ENCODE results near the gene HBG1. TPM values are rescaled to one million over a fixed set of nuclear protein-coding genes. Genes with fewer than 3 reads are reported as not detected.

HBG1 gene
- total RNA-seq, 4 donors from 2014 or later: not detected

- H3K27ac ChIP-seq (replicated peaks in 1 of 4): no peak overlapping the region
- intact Hi-C loops (cut with DNase I): no loop called here
- H3K9me3 ChIP-seq: no peaks in the 10 kb centered on the region
- TF ChIP-seq EP300 (IDR thresholded peaks at IDR 0.05): no peak
- TF ChIP-seq POLR2A (IDR thresholded peaks at IDR 0.05; ENCODE audit: low read depth): no peak
- no peak for TF ChIP-seq CTCF (IDR thresholded peaks at IDR 0.05)
- TF ChIP-seq POLR2AphosphoS5 (IDR thresholded peaks at IDR 0.05): no peak
- peaks cover 0 to 7% (median 2%) of the 10 kb centered on the region in 4 donors for H3K4me1 ChIP-seq
- H3K36me3 ChIP-seq: no peaks in the 10 kb centered on the region
- no peak overlapping the region for H3K4me3 ChIP-seq
- WGBS: 71% methylated on average over 1 of the region's 1 CpG
- no peaks in the 10 kb centered on the region for H3K27me3 ChIP-seq
- no peak for DNase-seq (ENCODE audit: extremely low spot score)
Observed at GRCh38 chr11:5277807-5278382, 28.2 kb upstream of the HBG1 start.

- TF ChIP-seq EP300 (IDR thresholded peaks at IDR 0.05) (no peak), CTCF (IDR thresholded peaks at IDR 0.05) (no peak), POLR2AphosphoS5 (IDR thresholded peaks at IDR 0.05) (no peak), POLR2A (IDR thresholded peaks at IDR 0.05; ENCODE audit: low read depth) (no peak)
- Histone ChIP-seq H3K4me3 (no peak overlapping the region), H3K36me3 (no peaks in the 10 kb centered on the region), H3K9me3 (no peaks in the 10 kb centered on the region), H3K4me1 (peaks cover 0 to 7% (median 2%) of the 10 kb centered on the region in 4 donors), H3K27ac (replicated peaks in 1 of 4) (no peak overlapping the region), H3K27me3 (no peaks in the 10 kb centered on the region)
- DNase-seq (ENCODE audit: extremely low spot score): no peak
- WGBS: 93% methylated on average over 2 of the region's 2 CpGs
- intact Hi-C loops (cut with DNase I): no loop called here
Observed at GRCh38 chr11:5276697-5277096, 27.0 kb upstream of the HBG1 start.

GRCh38 chr11:5275369-5276110 is 25.9 kb upstream of the HBG1 start:
- Histone ChIP-seq H3K4me3 (no peak overlapping the region), H3K4me1 (peaks cover 0 to 2% (median under 1%) of the 10 kb centered on the region in 4 donors), H3K27ac (replicated peaks in 1 of 4) (no peak overlapping the region), H3K36me3 (no peaks in the 10 kb centered on the region), H3K9me3 (no peaks in the 10 kb centered on the region), H3K27me3 (no peaks in the 10 kb centered on the region)
- intact Hi-C loops (cut with DNase I): no loop called here
- TF ChIP-seq POLR2AphosphoS5 (IDR thresholded peaks at IDR 0.05) (no peak), EP300 (IDR thresholded peaks at IDR 0.05) (no peak), POLR2A (IDR thresholded peaks at IDR 0.05; ENCODE audit: low read depth) (no peak), CTCF (IDR thresholded peaks at IDR 0.05) (no peak)
- WGBS: 75% methylated on average over 6 of the region's 6 CpGs
- no peak for DNase-seq (ENCODE audit: extremely low spot score)

GRCh38 chr11:5274395-5274794 is 24.7 kb upstream of the HBG1 start:
- H3K4me3 ChIP-seq: no peak overlapping the region
- no peaks in the 10 kb centered on the region for H3K27me3 ChIP-seq
- no peaks in the 10 kb centered on the region for H3K9me3 ChIP-seq
- TF ChIP-seq POLR2A (IDR thresholded peaks at IDR 0.05; ENCODE audit: low read depth) (no peak), POLR2AphosphoS5 (IDR thresholded peaks at IDR 0.05) (no peak), CTCF (IDR thresholded peaks at IDR 0.05) (no peak), EP300 (IDR thresholded peaks at IDR 0.05) (no peak)
- no peak for DNase-seq (ENCODE audit: extremely low spot score)
- 63% methylated on average over 5 of the region's 5 CpGs for WGBS
- H3K27ac ChIP-seq (replicated peaks in 1 of 4): no peak overlapping the region
- intact Hi-C loops (cut with DNase I): no loop called here
- H3K36me3 ChIP-seq: no peaks in the 10 kb centered on the region
- no peaks in the 10 kb centered on the region for H3K4me1 ChIP-seq

Data from esophagus muscularis mucosa (tissue), 4 donors.